PC-9 (cell line): ENCODE data around the gene VWA3B.

Experiments used
- CTCF ChIP-seq: fragments of 200-600 bp; sonication (generic); conservative IDR thresholded peaks from 2 replicates; pipeline ENCODE4 v1.6.1; 2017; ENCODE audit warnings: mixed run types, antibody characterized with exemption, mild to moderate bottlenecking, moderate library complexity
- EZH2 ChIP-seq: fragments of 200-600 bp; sonication (generic); IDR thresholded peaks from 2 replicates; pipeline ENCODE4 v1.8.0; 2017; ENCODE audit warnings: antibody characterized with exemption, low read depth

GRCh38 chr2:98089941-98090340 lies 3.0 kb downstream of the VWA3B start:
- no peak for TF ChIP-seq EZH2
- TF ChIP-seq CTCF = no peak
